HepG2 (cell line): ENCODE measurements around the gene ZNF318. TPM values are rescaled to one million over a fixed set of nuclear protein-coding genes. Genes with fewer than 3 reads are reported as not detected.

Source experiments
- MBNL3 ChIP-seq: fragments of 250-450 bp; sonication (Bioruptor Pico); conservative IDR thresholded peaks from 2 replicates; pipeline ENCODE4 v1.8.0; 2022; ENCODE audit warnings: mild to moderate bottlenecking, inconsistent platforms
- NFKB2 ChIP-seq: sonication (generic); formaldehyde crosslinking; IDR thresholded peaks from 2 replicates; pipeline ENCODE4 v1.4.0; 2020; ENCODE audit warnings: missing genetic modification reagents, borderline replicate concordance
- NFRKB ChIP-seq: fragments of 450-650 bp; IDR thresholded peaks from 2 replicates; pipeline ENCODE4 v1.6.1; 2017
- NRL ChIP-seq: sonication (generic); formaldehyde crosslinking; IDR thresholded peaks from 2 replicates; pipeline ENCODE4 v1.5.0; 2020; ENCODE audit warnings: missing genetic modification reagents, mild to moderate bottlenecking, moderate library complexity, borderline replicate concordance
- SAP130 ChIP-seq: IDR thresholded peaks from 2 replicates; pipeline ENCODE4 v1.6.1; 2016; ENCODE audit warnings: low read depth
- SKI ChIP-seq: fragments of 450-650 bp; IDR thresholded peaks from one replicate; pipeline ENCODE4 v1.6.1; 2018; ENCODE audit warnings: mild to moderate bottlenecking; ENCODE audit not compliant: partially characterized antibody
- TAF1 ChIP-seq: sonication (generic); formaldehyde crosslinking; IDR thresholded peaks from 2 replicates; pipeline ENCODE4 v1.4.0; 2020; ENCODE audit warnings: missing genetic modification reagents
- ZBTB44 ChIP-seq: sonication (generic); formaldehyde crosslinking; IDR thresholded peaks from 2 replicates; pipeline ENCODE4 v1.4.0; 2020; ENCODE audit warnings: missing genetic modification reagents
- ZNF205 ChIP-seq: IDR thresholded peaks from 2 replicates; pipeline ENCODE4 v1.6.1; 2018; ENCODE audit warnings: missing biosample characterization, missing genetic modification reagents
- ZNF724P ChIP-seq: sonication (generic); formaldehyde crosslinking; IDR thresholded peaks from 2 replicates; pipeline ENCODE4 v1.8.0; 2022; ENCODE audit warnings: missing genetic modification reagents, borderline replicate concordance
- ZNF761 ChIP-seq: sonication (generic); formaldehyde crosslinking; conservative IDR thresholded peaks from 2 replicates; pipeline ENCODE4 v1.4.0; 2020; ENCODE audit warnings: mild to moderate bottlenecking, missing genetic modification reagents
- ZNF777 ChIP-seq: sonication (generic); formaldehyde crosslinking; IDR thresholded peaks from 2 replicates; pipeline ENCODE4 v1.4.0; 2020; ENCODE audit warnings: missing genetic modification reagents
- ZNF83 ChIP-seq: sonication (generic); formaldehyde crosslinking; IDR thresholded peaks from 2 replicates; pipeline ENCODE4 v1.4.0; 2020; ENCODE audit warnings: missing genetic modification reagents, mild to moderate bottlenecking, borderline replicate concordance
- polyA plus RNA-seq, 8 experiments: library from polyadenylated mRNA; depleted of rRNA in 3 of 8; stranded (reverse) in 7 of 8; unstranded in 1 of 8; fragments of >200 nt; fragmentation: Illumina TruSeq in 4 of 8; extraction: Trizol in 4 of 8; gene quantifications; 2 replicates each; pipeline versions ENCODE4 v1.2.1 to v1.2.3, GENCODE V29; 2011 to 2016; ENCODE audit warnings: low read depth in 4 of 8, missing spikeins in 1 of 8, mixed read lengths in 1 of 8; ENCODE audit not compliant: insufficient read depth in 1 of 8
- total RNA-seq, 5 experiments: library from RNA; depleted of rRNA; stranded (reverse); fragments of >200 nt; fragmentation: Illumina TruSeq; extraction: Trizol; gene quantifications; 2 replicates each; pipeline ENCODE4 v1.2.3, GENCODE V29; 2016; ENCODE audit warnings: low read depth in 1 of 5
- TF ChIP-seq, protein P1 (sequence below): IDR thresholded peaks from 2 replicates; pipeline ENCODE4 v1.6.1; 2016; ENCODE audit warnings: low read depth, missing genetic modification reagents, missing compliant biosample characterization
- TF ChIP-seq, protein P2 (sequence below): sonication (generic); formaldehyde crosslinking; IDR thresholded peaks from 2 replicates; pipeline ENCODE4 v1.4.0; 2020; ENCODE audit warnings: missing genetic modification reagents
- TF ChIP-seq, protein P3 (sequence below): sonication (generic); formaldehyde crosslinking; IDR thresholded peaks from 2 replicates; pipeline ENCODE4 v1.5.1; 2020; ENCODE audit warnings: mild to moderate bottlenecking, missing genetic modification reagents, borderline replicate concordance

ZNF318 gene
- total and polyA plus RNA-seq, 2 of the 13 experiments (the other 11 are each of a cell fraction or from before 2014, with no cell fraction given) = 13.0 to 14.5 TPM

DNA sequence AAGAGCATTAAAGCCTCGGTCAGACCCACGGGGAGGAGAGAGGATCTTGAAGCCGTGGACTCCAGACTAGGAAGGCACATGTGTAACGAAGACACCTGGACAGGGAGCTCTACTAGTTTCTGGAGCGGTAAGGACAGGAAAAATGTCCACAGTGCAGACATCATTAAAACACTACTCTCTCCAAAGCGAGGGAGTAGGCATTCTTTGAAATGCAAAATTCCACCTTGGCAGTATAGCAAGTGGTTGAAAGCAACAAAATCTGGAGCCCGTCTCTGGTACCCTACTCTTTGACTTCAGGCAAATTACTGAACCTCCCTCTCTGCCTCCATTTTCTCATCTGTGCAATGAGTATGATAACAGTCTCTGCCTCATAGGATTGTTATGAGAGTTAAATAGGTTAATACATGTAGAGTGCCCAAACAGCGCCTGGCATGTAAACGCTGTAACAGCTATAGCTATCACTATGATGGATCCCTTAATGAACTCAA is 60.4 kb downstream of the ZNF318 start (continued):
- TF ChIP-seq, protein P1, sequence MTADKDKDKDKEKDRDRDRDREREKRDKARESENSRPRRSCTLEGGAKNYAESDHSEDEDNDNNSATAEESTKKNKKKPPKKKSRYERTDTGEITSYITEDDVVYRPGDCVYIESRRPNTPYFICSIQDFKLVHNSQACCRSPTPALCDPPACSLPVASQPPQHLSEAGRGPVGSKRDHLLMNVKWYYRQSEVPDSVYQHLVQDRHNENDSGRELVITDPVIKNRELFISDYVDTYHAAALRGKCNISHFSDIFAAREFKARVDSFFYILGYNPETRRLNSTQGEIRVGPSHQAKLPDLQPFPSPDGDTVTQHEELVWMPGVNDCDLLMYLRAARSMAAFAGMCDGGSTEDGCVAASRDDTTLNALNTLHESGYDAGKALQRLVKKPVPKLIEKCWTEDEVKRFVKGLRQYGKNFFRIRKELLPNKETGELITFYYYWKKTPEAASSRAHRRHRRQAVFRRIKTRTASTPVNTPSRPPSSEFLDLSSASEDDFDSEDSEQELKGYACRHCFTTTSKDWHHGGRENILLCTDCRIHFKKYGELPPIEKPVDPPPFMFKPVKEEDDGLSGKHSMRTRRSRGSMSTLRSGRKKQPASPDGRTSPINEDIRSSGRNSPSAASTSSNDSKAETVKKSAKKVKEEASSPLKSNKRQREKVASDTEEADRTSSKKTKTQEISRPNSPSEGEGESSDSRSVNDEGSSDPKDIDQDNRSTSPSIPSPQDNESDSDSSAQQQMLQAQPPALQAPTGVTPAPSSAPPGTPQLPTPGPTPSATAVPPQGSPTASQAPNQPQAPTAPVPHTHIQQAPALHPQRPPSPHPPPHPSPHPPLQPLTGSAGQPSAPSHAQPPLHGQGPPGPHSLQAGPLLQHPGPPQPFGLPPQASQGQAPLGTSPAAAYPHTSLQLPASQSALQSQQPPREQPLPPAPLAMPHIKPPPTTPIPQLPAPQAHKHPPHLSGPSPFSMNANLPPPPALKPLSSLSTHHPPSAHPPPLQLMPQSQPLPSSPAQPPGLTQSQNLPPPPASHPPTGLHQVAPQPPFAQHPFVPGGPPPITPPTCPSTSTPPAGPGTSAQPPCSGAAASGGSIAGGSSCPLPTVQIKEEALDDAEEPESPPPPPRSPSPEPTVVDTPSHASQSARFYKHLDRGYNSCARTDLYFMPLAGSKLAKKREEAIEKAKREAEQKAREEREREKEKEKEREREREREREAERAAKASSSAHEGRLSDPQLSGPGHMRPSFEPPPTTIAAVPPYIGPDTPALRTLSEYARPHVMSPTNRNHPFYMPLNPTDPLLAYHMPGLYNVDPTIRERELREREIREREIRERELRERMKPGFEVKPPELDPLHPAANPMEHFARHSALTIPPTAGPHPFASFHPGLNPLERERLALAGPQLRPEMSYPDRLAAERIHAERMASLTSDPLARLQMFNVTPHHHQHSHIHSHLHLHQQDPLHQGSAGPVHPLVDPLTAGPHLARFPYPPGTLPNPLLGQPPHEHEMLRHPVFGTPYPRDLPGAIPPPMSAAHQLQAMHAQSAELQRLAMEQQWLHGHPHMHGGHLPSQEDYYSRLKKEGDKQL (CRISPR knock-in tag) = no peak
- TF ChIP-seq ZNF761 (CRISPR knock-in tag) (no peak), ZBTB44 (CRISPR knock-in tag) (no peak), SAP130 (CRISPR knock-in tag) (peak; percentile 41; the same call in 1 of the 2 replicates), ZNF724P (CRISPR knock-in tag) (no peak), NRL (no peak), SKI (no peak), TAF1 (0 out of 2 replicates have a peak, but pooled peaks have one; percentile 7), ZNF83 (CRISPR knock-in tag) (no peak), ZNF205 (CRISPR knock-in tag) (no peak), MBNL3 (CRISPR knock-in tag) (no peak), NFRKB (no peak), ZNF777 (CRISPR knock-in tag) (0 out of 2 replicates have a peak, but pooled peaks have one; percentile 10), NFKB2 (no peak)
- TF ChIP-seq, protein P2, sequence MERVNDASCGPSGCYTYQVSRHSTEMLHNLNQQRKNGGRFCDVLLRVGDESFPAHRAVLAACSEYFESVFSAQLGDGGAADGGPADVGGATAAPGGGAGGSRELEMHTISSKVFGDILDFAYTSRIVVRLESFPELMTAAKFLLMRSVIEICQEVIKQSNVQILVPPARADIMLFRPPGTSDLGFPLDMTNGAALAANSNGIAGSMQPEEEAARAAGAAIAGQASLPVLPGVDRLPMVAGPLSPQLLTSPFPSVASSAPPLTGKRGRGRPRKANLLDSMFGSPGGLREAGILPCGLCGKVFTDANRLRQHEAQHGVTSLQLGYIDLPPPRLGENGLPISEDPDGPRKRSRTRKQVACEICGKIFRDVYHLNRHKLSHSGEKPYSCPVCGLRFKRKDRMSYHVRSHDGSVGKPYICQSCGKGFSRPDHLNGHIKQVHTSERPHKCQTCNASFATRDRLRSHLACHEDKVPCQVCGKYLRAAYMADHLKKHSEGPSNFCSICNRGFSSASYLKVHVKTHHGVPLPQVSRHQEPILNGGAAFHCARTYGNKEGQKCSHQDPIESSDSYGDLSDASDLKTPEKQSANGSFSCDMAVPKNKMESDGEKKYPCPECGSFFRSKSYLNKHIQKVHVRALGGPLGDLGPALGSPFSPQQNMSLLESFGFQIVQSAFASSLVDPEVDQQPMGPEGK (CRISPR knock-in tag) = 0 out of 2 replicates have a peak, but pooled peaks have one; percentile 6
- TF ChIP-seq, protein P3, sequence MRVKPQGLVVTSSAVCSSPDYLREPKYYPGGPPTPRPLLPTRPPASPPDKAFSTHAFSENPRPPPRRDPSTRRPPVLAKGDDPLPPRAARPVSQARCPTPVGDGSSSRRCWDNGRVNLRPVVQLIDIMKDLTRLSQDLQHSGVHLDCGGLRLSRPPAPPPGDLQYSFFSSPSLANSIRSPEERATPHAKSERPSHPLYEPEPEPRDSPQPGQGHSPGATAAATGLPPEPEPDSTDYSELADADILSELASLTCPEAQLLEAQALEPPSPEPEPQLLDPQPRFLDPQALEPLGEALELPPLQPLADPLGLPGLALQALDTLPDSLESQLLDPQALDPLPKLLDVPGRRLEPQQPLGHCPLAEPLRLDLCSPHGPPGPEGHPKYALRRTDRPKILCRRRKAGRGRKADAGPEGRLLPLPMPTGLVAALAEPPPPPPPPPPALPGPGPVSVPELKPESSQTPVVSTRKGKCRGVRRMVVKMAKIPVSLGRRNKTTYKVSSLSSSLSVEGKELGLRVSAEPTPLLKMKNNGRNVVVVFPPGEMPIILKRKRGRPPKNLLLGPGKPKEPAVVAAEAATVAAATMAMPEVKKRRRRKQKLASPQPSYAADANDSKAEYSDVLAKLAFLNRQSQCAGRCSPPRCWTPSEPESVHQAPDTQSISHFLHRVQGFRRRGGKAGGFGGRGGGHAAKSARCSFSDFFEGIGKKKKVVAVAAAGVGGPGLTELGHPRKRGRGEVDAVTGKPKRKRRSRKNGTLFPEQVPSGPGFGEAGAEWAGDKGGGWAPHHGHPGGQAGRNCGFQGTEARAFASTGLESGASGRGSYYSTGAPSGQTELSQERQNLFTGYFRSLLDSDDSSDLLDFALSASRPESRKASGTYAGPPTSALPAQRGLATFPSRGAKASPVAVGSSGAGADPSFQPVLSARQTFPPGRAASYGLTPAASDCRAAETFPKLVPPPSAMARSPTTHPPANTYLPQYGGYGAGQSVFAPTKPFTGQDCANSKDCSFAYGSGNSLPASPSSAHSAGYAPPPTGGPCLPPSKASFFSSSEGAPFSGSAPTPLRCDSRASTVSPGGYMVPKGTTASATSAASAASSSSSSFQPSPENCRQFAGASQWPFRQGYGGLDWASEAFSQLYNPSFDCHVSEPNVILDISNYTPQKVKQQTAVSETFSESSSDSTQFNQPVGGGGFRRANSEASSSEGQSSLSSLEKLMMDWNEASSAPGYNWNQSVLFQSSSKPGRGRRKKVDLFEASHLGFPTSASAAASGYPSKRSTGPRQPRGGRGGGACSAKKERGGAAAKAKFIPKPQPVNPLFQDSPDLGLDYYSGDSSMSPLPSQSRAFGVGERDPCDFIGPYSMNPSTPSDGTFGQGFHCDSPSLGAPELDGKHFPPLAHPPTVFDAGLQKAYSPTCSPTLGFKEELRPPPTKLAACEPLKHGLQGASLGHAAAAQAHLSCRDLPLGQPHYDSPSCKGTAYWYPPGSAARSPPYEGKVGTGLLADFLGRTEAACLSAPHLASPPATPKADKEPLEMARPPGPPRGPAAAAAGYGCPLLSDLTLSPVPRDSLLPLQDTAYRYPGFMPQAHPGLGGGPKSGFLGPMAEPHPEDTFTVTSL = no peak
